HCT116 (cell line): ENCODE data around the gene PRR14. TPM values are rescaled to one million over a fixed set of nuclear protein-coding genes. Genes with fewer than 3 reads are reported as not detected.

Experiments used
- ATAC-seq: fragments of 200-7000 bp; cut with Tn5 transposase; 2 replicates; pipeline ENCODE4 v1.9.1; 2020; ENCODE audit warnings: mild to moderate bottlenecking, moderate library complexity
- BruUV-seq: library from RNA; stranded (reverse); fragments of 400-500 nt; replicated peaks from 2 replicates; lab custom pipeline; 2021; lab: Mats Ljungman, UMichigan
- CTCF ChIA-PET: fragments of 300-600 bp; sonication (Branson Sonifier 250); formaldehyde crosslinking; loops from one replicate; lab custom pipeline; 2021; ENCODE audit warnings: antibody characterized with exemption; lab: Charles Lee
- POLR2A ChIA-PET: fragments of 300-600, 350-600 bp; sonication (Branson Sonifier 250); formaldehyde crosslinking; loops from one replicate; lab custom pipeline; 2021; ENCODE audit warnings: antibody characterized with exemption; lab: Charles Lee
- RAD21 ChIA-PET, 2 experiments: fragments of 300-600 bp; sonication (Branson Sonifier 250); formaldehyde crosslinking; loops; one replicate each; lab custom pipeline; 2023; ENCODE audit warnings: low total read pairs in 2 of 2; ENCODE audit not compliant: uncharacterized antibody in 2 of 2, unreplicated experiment in 2 of 2, low non-redundant PET in 1 of 2; lab: Charles Lee
- DNase-seq: peaks from one replicate; pipeline ENCODE4 v3.0.0-alpha.2; 2010; ENCODE audit warnings: low read depth, low spot score
- H2AFZ ChIP-seq: fragments of 200-600 bp; shearing (Covaris generic), sonication (generic); 2 replicates; pipeline ENCODE4 v1.6.1; 2017; ENCODE audit warnings: low read depth, mixed run types, mixed read lengths, antibody characterized with exemption, low read length; ENCODE audit not compliant: poor library complexity, severe bottlenecking
- H3K27ac ChIP-seq: 2 replicates; pipeline ENCODE4 v1.5.1; 2012; ENCODE audit warnings: low read depth, low read length
- H3K27me3 ChIP-seq: fragments of 200-600 bp; sonication (generic); 2 replicates; pipeline ENCODE4 v1.6.1; 2016; ENCODE audit warnings: mixed run types, low read length, mixed read lengths; ENCODE audit not compliant: insufficient read depth
- H3K36me3 ChIP-seq, 2 experiments: fragments of 200-500 bp in 1 of 2; fragments of 200-600 bp in 1 of 2; sonication (Bioruptor generic) in 1 of 2; sonication (generic) in 1 of 2; 2 replicates each; pipeline versions ENCODE4 v1.5.1 to v1.6.1; 2014 to 2016; ENCODE audit warnings: low read length in 2 of 2, inconsistent platforms in 1 of 2, mixed read lengths in 1 of 2, mixed run types in 1 of 2; ENCODE audit not compliant: insufficient read depth in 2 of 2, control insufficient read depth in 1 of 2
- H3K4me1 ChIP-seq, 2 experiments: fragments of 200-600 bp in 1 of 2; sonication (generic) in 1 of 2; 2 replicates each; pipeline versions ENCODE4 v1.5.1 to v1.6.1; 2012 to 2017; ENCODE audit warnings: low read length in 2 of 2, inconsistent platforms in 1 of 2, mild to moderate bottlenecking in 1 of 2, mixed read lengths in 1 of 2, mixed run types in 1 of 2, moderate library complexity in 1 of 2; ENCODE audit not compliant: insufficient read depth in 2 of 2, control insufficient read depth in 1 of 2
- H3K4me2 ChIP-seq: fragments of 200-600 bp; sonication (generic); 2 replicates; pipeline ENCODE4 v1.6.1; 2017; ENCODE audit warnings: mixed run types, low read length, mixed read lengths
- H3K4me3 ChIP-seq, 2 experiments: fragments of 200-600 bp in 1 of 2; sonication (generic) in 1 of 2; replicated peaks in 1 of 2; 2 replicates each; pipeline ENCODE4 v1.5.1; 2011 to 2016; ENCODE audit warnings: low read length in 2 of 2, control low read depth in 1 of 2, low read depth in 1 of 2, mild to moderate bottlenecking in 1 of 2, mixed read lengths in 1 of 2, mixed run types in 1 of 2
- H3K79me2 ChIP-seq: fragments of 200-600 bp; sonication (generic); 2 replicates; pipeline ENCODE4 v1.6.1; 2017; ENCODE audit warnings: mild to moderate bottlenecking, mixed run types, low read length, moderate library complexity, mixed read lengths; ENCODE audit not compliant: insufficient read depth
- H3K9ac ChIP-seq: fragments of 200-600 bp; sonication (generic); 2 replicates; pipeline ENCODE4 v1.6.1; 2016; ENCODE audit warnings: low read length, mixed read lengths
- H3K9me2 ChIP-seq: fragments of 200-600 bp; sonication (generic), shearing (Covaris generic); 2 replicates; pipeline ENCODE4 v1.6.1; 2017; ENCODE audit warnings: mixed run types, mild to moderate bottlenecking, moderate library complexity; ENCODE audit not compliant: insufficient read depth
- H3K9me3 ChIP-seq, 2 experiments: fragments of 200-500 bp in 1 of 2; fragments of 200-600 bp in 1 of 2; sonication (Bioruptor generic) in 1 of 2; sonication (generic) in 1 of 2; 2 replicates each; pipeline ENCODE4 v1.6.1; 2014 to 2017; ENCODE audit warnings: low read length in 2 of 2, mixed read lengths in 2 of 2, inconsistent platforms in 1 of 2, low read depth in 1 of 2, mild to moderate bottlenecking in 1 of 2, mixed run types in 1 of 2, moderate library complexity in 1 of 2; ENCODE audit not compliant: control insufficient read depth in 1 of 2, insufficient read depth in 1 of 2
- H4K20me1 ChIP-seq: fragments of 200-600 bp; sonication (generic), shearing (Covaris generic); 2 replicates; pipeline ENCODE4 v1.6.1; 2017; ENCODE audit warnings: mixed run types, mild to moderate bottlenecking, moderate library complexity; ENCODE audit not compliant: insufficient read depth
- CBX3 ChIP-seq: IDR thresholded peaks from 2 replicates; pipeline ENCODE4 v1.6.1; 2012; ENCODE audit warnings: low read depth
- CEBPB ChIP-seq: IDR thresholded peaks from 2 replicates; pipeline ENCODE4 v1.6.1; 2012; ENCODE audit warnings: low read depth
- CTCF ChIP-seq, 3 experiments: fragments of 200-600 bp in 1 of 3; sonication (generic) in 1 of 3; IDR thresholded peaks in 2 of 3; conservative IDR thresholded peaks in 1 of 3; 2 replicates each; pipeline ENCODE4 v1.5.1; 2012 to 2017; ENCODE audit warnings: low read depth in 2 of 3, low read length in 2 of 3, antibody characterized with exemption in 1 of 3, borderline replicate concordance in 1 of 3, control low read depth in 1 of 3, mild to moderate bottlenecking in 1 of 3, mixed read lengths in 1 of 3, mixed run types in 1 of 3, moderate library complexity in 1 of 3; ENCODE audit not compliant: insufficient read depth in 1 of 3
- EZH2 ChIP-seq: fragments of 200-600 bp; sonication (generic); IDR thresholded peaks from 2 replicates; pipeline ENCODE4 v1.6.1; 2017; ENCODE audit warnings: antibody characterized with exemption, mixed run types
- POLR2AphosphoS5 ChIP-seq: IDR thresholded peaks from 2 replicates; pipeline ENCODE4 v1.6.1; 2011; ENCODE audit warnings: mild to moderate bottlenecking, low read depth, low read length, moderate library complexity
- RAD21 ChIP-seq: IDR thresholded peaks from 2 replicates; pipeline ENCODE4 v1.6.1; 2012; ENCODE audit warnings: low read depth, mild to moderate bottlenecking
- REST ChIP-seq: IDR thresholded peaks from 2 replicates; pipeline ENCODE4 v1.6.1; 2012; ENCODE audit warnings: low read depth
- TCF7L2 ChIP-seq: IDR thresholded peaks from 2 replicates; pipeline ENCODE4 v1.7.0; 2011; ENCODE audit warnings: borderline replicate concordance, inconsistent platforms; ENCODE audit not compliant: insufficient read depth, insufficient read length; ENCODE audit errors: extremely low read depth
- ZFX ChIP-seq: fragments of 450-650 bp; IDR thresholded peaks from 2 replicates; pipeline ENCODE4 v1.6.1; 2017
- ZNF274 ChIP-seq: fragments of 200-500 bp; sonication (Bioruptor generic); IDR thresholded peaks from 2 replicates; pipeline ENCODE4 v1.6.1; 2014; ENCODE audit warnings: mild to moderate bottlenecking, low read depth, low read length, inconsistent platforms
- intact Hi-C: fragments of 100-400 bp; cut with micrococcal nuclease; formaldehyde crosslinking; loops from 2 replicates; pipeline ENCODE4 v1.10.0; 2022
- total RNA-seq: library from RNA; stranded (reverse); gene quantifications from one replicate; pipeline ENCODE4 v1.2.1, GENCODE V29; 2021; ENCODE audit not compliant: unreplicated experiment

Gene PRR14
- total RNA-seq, 1 experiment from 2014 or later = 56.2 TPM

- no peak for ATAC-seq
- Histone ChIP-seq H3K79me2 (no peaks in the 10 kb centered on the region), H3K36me3 (no peaks in the 10 kb centered on the region), H3K27ac (no peak overlapping the region), H3K9ac (no peak overlapping the region), H2AFZ (no peak overlapping the region), H3K4me3 (no peak overlapping the region), H3K27me3 (no peaks in the 10 kb centered on the region), H3K9me3 (peaks cover 0 to 9% of the 10 kb centered on the region in 2 experiments; a peak in 2 of 4 replicates), H3K4me1 (no peaks in the 10 kb centered on the region), H4K20me1 (no peaks in the 10 kb centered on the region), H3K9me2 (no peaks in the 10 kb centered on the region), H3K4me2 (no peak overlapping the region)
- ChIA-PET RAD21 (interaction anchor here in 1 of 2 experiments (0.6 kb wide), 1 partner anchor 220 kb away, joined by 6 read pairs; no protein-coding TSS in a partner anchor), POLR2A (no interaction called here), CTCF (no interaction called here)
- TF ChIP-seq CEBPB (no peak), REST (no peak), TCF7L2 (no peak)
- no peak for DNase-seq
- intact Hi-C loops = no loop called here
- no TSS peak for BruUV-seq
These were observed 29.0 kb upstream of the PRR14 start for GRCh38 chr16:30621765-30622164.

- Histone ChIP-seq H3K9ac (no peak overlapping the region), H3K79me2 (no peaks in the 10 kb centered on the region), H3K4me2 (no peak overlapping the region), H3K4me1 (no peaks in the 10 kb centered on the region), H3K27me3 (no peaks in the 10 kb centered on the region), H4K20me1 (no peaks in the 10 kb centered on the region), H3K27ac (no peak overlapping the region), H2AFZ (no peak overlapping the region), H3K9me2 (no peaks in the 10 kb centered on the region), H3K4me3 (no peak overlapping the region), H3K9me3 (peaks cover 0 to 9% of the 10 kb centered on the region in 2 experiments; a peak in 2 of 4 replicates), H3K36me3 (no peaks in the 10 kb centered on the region)
- no peak for ATAC-seq
- no peak for DNase-seq
- intact Hi-C loops = no loop called here
- BruUV-seq = no TSS peak
- ChIA-PET RAD21 (no interaction called here), CTCF (no interaction called here), POLR2A (no interaction called here)
- TF ChIP-seq RAD21 (no peak), REST (no peak), EZH2 (no peak), CTCF (IDR thresholded peaks at IDR 0.05 in 2 of 3, conservative IDR thresholded peaks at IDR 0.05 in 1 of 3; ENCODE audit: borderline replicate concordance in 1 of 3, insufficient read depth in 1 of 3, low read depth in 2 of 3, low read length in 2 of 3) (no peak), ZNF274 (no peak), ZFX (no peak), CBX3 (no peak), POLR2AphosphoS5 (no peak)
These were observed 28.2 kb upstream of the PRR14 start for GRCh38 chr16:30622455-30623032.
